HepG2 (cell line): ENCODE measurements around the gene FANCE. TPM values are rescaled to one million over a fixed set of nuclear protein-coding genes. Genes with fewer than 3 reads are reported as not detected.

Experiments used
- AKAP8 ChIP-seq: sonication (generic); formaldehyde crosslinking; IDR thresholded peaks from 2 replicates; pipeline ENCODE4 v1.5.1; 2020; ENCODE audit warnings: mild to moderate bottlenecking, missing genetic modification reagents
- E2F2 ChIP-seq: sonication (generic); formaldehyde crosslinking; IDR thresholded peaks from 2 replicates; pipeline ENCODE4 v1.4.0; 2020; ENCODE audit warnings: missing genetic modification reagents, borderline replicate concordance
- ELF4 ChIP-seq: sonication (generic); formaldehyde crosslinking; IDR thresholded peaks from 2 replicates; pipeline ENCODE4 v1.5.0; 2020; ENCODE audit warnings: missing genetic modification reagents, mild to moderate bottlenecking, moderate library complexity, borderline replicate concordance
- HMGA1 ChIP-seq: sonication (generic); formaldehyde crosslinking; conservative IDR thresholded peaks from 2 replicates; pipeline ENCODE4 v1.4.0; 2020; ENCODE audit warnings: missing genetic modification reagents
- HNRNPL ChIP-seq: fragments of 200-400 bp; formaldehyde crosslinking; IDR thresholded peaks from 2 replicates; pipeline ENCODE4 v1.6.1; 2017; ENCODE audit warnings: mild to moderate bottlenecking, low read depth, low read length
- IRF2 ChIP-seq: IDR thresholded peaks from 2 replicates; pipeline ENCODE4 v1.6.1; 2018; ENCODE audit warnings: missing genetic modification reagents, missing compliant biosample characterization
- MBNL3 ChIP-seq: fragments of 250-450 bp; sonication (Bioruptor Pico); conservative IDR thresholded peaks from 2 replicates; pipeline ENCODE4 v1.8.0; 2022; ENCODE audit warnings: mild to moderate bottlenecking, inconsistent platforms
- MED8 ChIP-seq: sonication (generic); formaldehyde crosslinking; IDR thresholded peaks from 2 replicates; pipeline ENCODE4 v1.8.1; 2023; ENCODE audit warnings: mild to moderate bottlenecking, missing genetic modification reagents; ENCODE audit not compliant: insufficient replicate concordance
- NAIF1 ChIP-seq: sonication (generic); formaldehyde crosslinking; IDR thresholded peaks from 2 replicates; pipeline ENCODE4 v1.5.0; 2020; ENCODE audit warnings: mild to moderate bottlenecking, missing genetic modification reagents, borderline replicate concordance
- RBM39 ChIP-seq: fragments of 200-400 bp; formaldehyde crosslinking; IDR thresholded peaks from one replicate; pipeline ENCODE4 v1.6.1; 2018; ENCODE audit warnings: antibody characterized with exemption, mild to moderate bottlenecking, low read depth, low read length; ENCODE audit not compliant: poor library complexity, severe bottlenecking
- TBX3 ChIP-seq: fragments of 450-650 bp; IDR thresholded peaks from 2 replicates; pipeline ENCODE4 v1.6.1; 2017; ENCODE audit warnings: antibody characterized with exemption, mild to moderate bottlenecking, inconsistent platforms, borderline replicate concordance
- ZNF709 ChIP-seq: sonication (generic); formaldehyde crosslinking; IDR thresholded peaks from 2 replicates; pipeline ENCODE4 v1.5.0; 2020; ENCODE audit warnings: mild to moderate bottlenecking, missing genetic modification reagents
- polyA plus RNA-seq, 8 experiments: library from polyadenylated mRNA; depleted of rRNA in 3 of 8; stranded (reverse) in 7 of 8; unstranded in 1 of 8; fragments of >200 nt; fragmentation: Illumina TruSeq in 4 of 8; extraction: Trizol in 4 of 8; gene quantifications; 2 replicates each; pipeline versions ENCODE4 v1.2.1 to v1.2.3, GENCODE V29; 2011 to 2016; ENCODE audit warnings: low read depth in 4 of 8, missing spikeins in 1 of 8, mixed read lengths in 1 of 8; ENCODE audit not compliant: insufficient read depth in 1 of 8
- total RNA-seq, 5 experiments: library from RNA; depleted of rRNA; stranded (reverse); fragments of >200 nt; fragmentation: Illumina TruSeq; extraction: Trizol; gene quantifications; 2 replicates each; pipeline ENCODE4 v1.2.3, GENCODE V29; 2016; ENCODE audit warnings: low read depth in 1 of 5
- TF ChIP-seq, protein P1 (sequence below), 2 experiments: sonication (generic) in 1 of 2; formaldehyde crosslinking in 1 of 2; IDR thresholded peaks; 2 replicates each; pipeline versions ENCODE4 v1.4.0 to v1.6.1; 2018 to 2020; ENCODE audit warnings: missing genetic modification reagents in 2 of 2, borderline replicate concordance in 1 of 2, low read depth in 1 of 2, mild to moderate bottlenecking in 1 of 2, missing biosample characterization in 1 of 2
- TF ChIP-seq, protein P2 (sequence below): IDR thresholded peaks from 2 replicates; pipeline ENCODE4 v1.6.1; 2016; ENCODE audit warnings: low read depth
- TF ChIP-seq, protein P3 (sequence below): sonication (generic); formaldehyde crosslinking; IDR thresholded peaks from 2 replicates; pipeline ENCODE4 v1.4.0; 2020; ENCODE audit warnings: missing genetic modification reagents, borderline replicate concordance

Gene FANCE
- total and polyA plus RNA-seq, 2 of the 13 experiments (the other 11 are each of a cell fraction or from before 2014, with no cell fraction given): 7.1 to 11.2 TPM

GRCh38 chr6:35468980-35469750 is 17.0 kb downstream of the FANCE start (continued):
- TF ChIP-seq, protein P1, sequence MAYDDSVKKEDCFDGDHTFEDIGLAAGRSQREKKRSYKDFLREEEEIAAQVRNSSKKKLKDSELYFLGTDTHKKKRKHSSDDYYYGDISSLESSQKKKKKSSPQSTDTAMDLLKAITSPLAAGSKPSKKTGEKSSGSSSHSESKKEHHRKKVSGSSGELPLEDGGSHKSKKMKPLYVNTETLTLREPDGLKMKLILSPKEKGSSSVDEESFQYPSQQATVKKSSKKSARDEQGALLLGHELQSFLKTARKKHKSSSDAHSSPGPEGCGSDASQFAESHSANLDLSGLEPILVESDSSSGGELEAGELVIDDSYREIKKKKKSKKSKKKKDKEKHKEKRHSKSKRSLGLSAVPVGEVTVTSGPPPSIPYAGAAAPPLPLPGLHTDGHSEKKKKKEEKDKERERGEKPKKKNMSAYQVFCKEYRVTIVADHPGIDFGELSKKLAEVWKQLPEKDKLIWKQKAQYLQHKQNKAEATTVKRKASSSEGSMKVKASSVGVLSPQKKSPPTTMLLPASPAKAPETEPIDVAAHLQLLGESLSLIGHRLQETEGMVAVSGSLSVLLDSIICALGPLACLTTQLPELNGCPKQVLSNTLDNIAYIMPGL (CRISPR knock-in tag; IDR thresholded peaks at IDR 0.05; ENCODE audit: borderline replicate concordance in 1 of 2, low read depth in 1 of 2): no peak
- no peak for TF ChIP-seq MBNL3 (CRISPR knock-in tag)
- TF ChIP-seq IRF2 (CRISPR knock-in tag): no peak
- TF ChIP-seq NAIF1 (CRISPR knock-in tag): no peak
- no peak for TF ChIP-seq TBX3
- TF ChIP-seq, protein P2, sequence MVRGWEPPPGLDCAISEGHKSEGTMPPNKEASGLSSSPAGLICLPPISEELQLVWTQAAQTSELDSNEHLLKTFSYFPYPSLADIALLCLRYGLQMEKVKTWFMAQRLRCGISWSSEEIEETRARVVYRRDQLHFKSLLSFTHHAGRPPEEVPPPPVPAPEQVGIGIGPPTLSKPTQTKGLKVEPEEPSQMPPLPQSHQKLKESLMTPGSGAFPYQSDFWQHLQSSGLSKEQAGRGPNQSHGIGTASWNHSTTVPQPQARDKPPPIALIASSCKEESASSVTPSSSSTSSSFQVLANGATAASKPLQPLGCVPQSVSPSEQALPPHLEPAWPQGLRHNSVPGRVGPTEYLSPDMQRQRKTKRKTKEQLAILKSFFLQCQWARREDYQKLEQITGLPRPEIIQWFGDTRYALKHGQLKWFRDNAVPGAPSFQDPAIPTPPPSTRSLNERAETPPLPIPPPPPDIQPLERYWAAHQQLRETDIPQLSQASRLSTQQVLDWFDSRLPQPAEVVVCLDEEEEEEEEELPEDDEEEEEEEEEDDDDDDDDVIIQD (CRISPR knock-in tag): no peak
- TF ChIP-seq ELF4 (CRISPR knock-in tag): 0 out of 2 replicates have a peak, but pooled peaks have one; percentile 12
- TF ChIP-seq RBM39: peak; percentile 20
- peak; percentile 83; the same call in 1 of the 2 replicates for TF ChIP-seq HNRNPL
- TF ChIP-seq MED8 (CRISPR knock-in tag): peak; percentile 52
- TF ChIP-seq, protein P3, sequence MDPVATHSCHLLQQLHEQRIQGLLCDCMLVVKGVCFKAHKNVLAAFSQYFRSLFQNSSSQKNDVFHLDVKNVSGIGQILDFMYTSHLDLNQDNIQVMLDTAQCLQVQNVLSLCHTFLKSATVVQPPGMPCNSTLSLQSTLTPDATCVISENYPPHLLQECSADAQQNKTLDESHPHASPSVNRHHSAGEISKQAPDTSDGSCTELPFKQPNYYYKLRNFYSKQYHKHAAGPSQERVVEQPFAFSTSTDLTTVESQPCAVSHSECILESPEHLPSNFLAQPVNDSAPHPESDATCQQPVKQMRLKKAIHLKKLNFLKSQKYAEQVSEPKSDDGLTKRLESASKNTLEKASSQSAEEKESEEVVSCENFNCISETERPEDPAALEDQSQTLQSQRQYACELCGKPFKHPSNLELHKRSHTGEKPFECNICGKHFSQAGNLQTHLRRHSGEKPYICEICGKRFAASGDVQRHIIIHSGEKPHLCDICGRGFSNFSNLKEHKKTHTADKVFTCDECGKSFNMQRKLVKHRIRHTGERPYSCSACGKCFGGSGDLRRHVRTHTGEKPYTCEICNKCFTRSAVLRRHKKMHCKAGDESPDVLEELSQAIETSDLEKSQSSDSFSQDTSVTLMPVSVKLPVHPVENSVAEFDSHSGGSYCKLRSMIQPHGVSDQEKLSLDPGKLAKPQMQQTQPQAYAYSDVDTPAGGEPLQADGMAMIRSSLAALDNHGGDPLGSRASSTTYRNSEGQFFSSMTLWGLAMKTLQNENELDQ (CRISPR knock-in tag): no peak
- no peak for TF ChIP-seq E2F2
- TF ChIP-seq ZNF709 (CRISPR knock-in tag): peak; percentile 24; the same call in 1 of the 2 replicates
- TF ChIP-seq AKAP8: peak; percentile 76
- no peak for TF ChIP-seq HMGA1
